Activated T-cell treated with anti-CD3 and anti-CD28 coated beads, Interleukin-2, amount 50 U/mL, for 72 hours (primary cell): ENCODE results near the gene FAM110A. TPM values are rescaled to one million over a fixed set of nuclear protein-coding genes. Genes with fewer than 3 reads are reported as not detected.
A peak's percentile ranks its signal among the peaks of the same experiment; 100 is the strongest.

Experiments
- ATAC-seq, 2 donors: fragments of 150-1000 bp; cut with Tn5 transposase; replicated peaks in 1 of 2; 2 replicates each; pipeline ENCODE4 v1.10.0; 2021; ENCODE audit warnings: moderate library complexity in 2 of 2, mild to moderate bottlenecking in 1 of 2
- DNase-seq, 2 donors: peaks; one replicate each; pipeline ENCODE4 v3.0.0; 2021 to 2022; ENCODE audit warnings: mixed read lengths in 1 of 2
- H3K27ac Mint-ChIP-seq: one replicate; pipeline ENCODE4 v1.8.0; 2022; ENCODE audit warnings: mild to moderate bottlenecking, moderate library complexity, mixed read lengths
- H3K27me3 Mint-ChIP-seq: one replicate; pipeline ENCODE4 v1.8.0; 2022; ENCODE audit warnings: low read depth, mixed read lengths
- H3K36me3 Mint-ChIP-seq, 2 donors: one replicate each; pipeline ENCODE4 v1.8.0; 2022; ENCODE audit warnings: mixed read lengths in 2 of 2, mild to moderate bottlenecking in 1 of 2; ENCODE audit not compliant: insufficient read depth in 2 of 2
- H3K4me1 Mint-ChIP-seq: one replicate; pipeline ENCODE4 v1.8.0; 2022; ENCODE audit warnings: low read depth, mixed read lengths
- H3K4me3 Mint-ChIP-seq, 2 donors: one replicate each; pipeline ENCODE4 v1.8.0; 2022; ENCODE audit warnings: mild to moderate bottlenecking in 2 of 2, mixed read lengths in 2 of 2, moderate library complexity in 2 of 2
- H3K9me3 Mint-ChIP-seq, 2 donors: one replicate each; pipeline ENCODE4 v1.8.0; 2022; ENCODE audit warnings: mixed read lengths in 2 of 2
- total RNA-seq, 2 donors: library from RNA; stranded (reverse); gene quantifications; one replicate each; pipeline ENCODE4 v1.2.3, GENCODE V29; 2022

FAM110A gene
- total RNA-seq, 2 donors from 2014 or later = 21.1 to 24.5 TPM

DNA sequence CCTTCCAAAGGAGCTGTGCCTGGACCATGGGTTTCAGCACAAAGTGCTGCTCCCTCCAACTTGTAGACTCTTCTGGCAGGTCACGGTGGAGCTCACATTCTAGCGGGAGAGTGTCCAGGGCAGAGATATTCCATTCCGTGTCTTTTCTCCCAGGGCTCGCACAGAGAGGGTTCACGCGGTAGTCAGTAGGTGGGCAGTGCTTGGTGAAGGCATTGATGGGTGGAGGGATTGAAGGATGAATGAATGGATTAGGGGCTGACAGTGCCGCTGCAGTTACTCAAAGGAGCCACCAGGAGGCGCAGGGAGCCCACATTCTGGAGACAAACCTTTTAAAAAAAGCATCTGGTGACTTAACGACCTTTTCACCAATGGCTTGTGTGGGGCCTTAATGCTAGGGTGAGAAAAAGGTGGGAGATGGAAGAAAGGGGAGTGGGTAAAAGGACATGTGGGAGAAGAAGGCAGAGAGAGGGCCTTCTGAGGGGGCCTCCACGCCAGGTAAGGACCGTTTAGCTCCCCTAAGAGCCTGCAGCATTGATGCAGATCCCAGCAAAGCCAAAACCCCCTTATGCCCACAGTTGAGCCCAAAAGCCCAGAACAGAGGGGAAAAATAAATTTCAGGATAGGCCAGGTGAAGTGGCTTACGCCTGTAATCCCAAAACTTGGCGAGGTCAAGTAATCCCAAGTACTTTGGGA, 17.5 kb upstream of the FAM110A start:
- Mint-ChIP-seq H3K36me3 (no peaks in the 10 kb centered on the region), H3K4me3 (no peak overlapping the region), H3K9me3 (no peaks in the 10 kb centered on the region), H3K27ac (no peak overlapping the region), H3K4me1 (no peaks in the 10 kb centered on the region), H3K27me3 (no peaks in the 10 kb centered on the region)
- peak; percentile 66 to 69 for DNase-seq
- ATAC-seq = peak; percentile 44 to 58

- H3K27ac Mint-ChIP-seq = no peak overlapping the region
- no peaks in the 10 kb centered on the region for H3K27me3 Mint-ChIP-seq
- no peaks in the 10 kb centered on the region for H3K4me1 Mint-ChIP-seq
- H3K36me3 Mint-ChIP-seq = no peaks in the 10 kb centered on the region
- DNase-seq = no peak
- ATAC-seq = no peak
- H3K9me3 Mint-ChIP-seq = no peaks in the 10 kb centered on the region
- no peak overlapping the region for H3K4me3 Mint-ChIP-seq
Observed at GRCh38 chr20:818001-818664, 15.4 kb upstream of the FAM110A start.

DNA sequence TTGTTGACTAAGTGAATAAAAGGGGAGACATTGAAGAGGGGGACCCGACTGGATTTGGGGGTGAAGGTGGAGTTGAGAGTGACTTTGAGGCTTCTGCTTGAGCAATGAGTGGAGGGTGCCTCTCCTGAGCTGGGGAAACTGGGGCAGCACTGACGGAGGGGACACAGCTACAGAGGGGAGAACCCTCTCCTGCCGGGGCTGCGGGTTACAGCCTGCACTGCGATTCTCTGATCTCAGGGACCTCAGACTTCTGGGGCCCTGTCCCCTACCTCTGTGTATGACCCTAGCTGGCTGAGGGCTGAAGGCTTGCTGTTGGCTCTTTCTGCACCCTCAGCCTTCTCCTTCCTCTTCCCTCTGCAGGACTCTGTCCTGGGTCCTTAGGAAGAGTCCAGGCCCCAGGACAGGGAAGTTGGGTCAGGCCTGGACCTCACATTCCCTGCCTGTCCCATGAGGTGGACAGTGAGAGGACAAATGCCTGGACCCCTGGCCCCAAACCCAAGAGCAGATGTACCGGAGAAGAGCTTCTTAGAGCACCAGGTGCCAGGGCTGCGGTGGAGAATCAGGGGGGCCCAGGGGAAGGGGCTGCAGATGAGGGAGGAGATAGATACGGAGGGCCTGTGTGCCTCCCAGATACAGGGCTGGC, 13.7 kb upstream of the FAM110A start:
- Mint-ChIP-seq H3K4me1 (no peaks in the 10 kb centered on the region), H3K4me3 (no peak overlapping the region), H3K9me3 (no peaks in the 10 kb centered on the region)

GRCh38 chr20:820323-820953, 13.1 kb upstream of the FAM110A start:
- Mint-ChIP-seq H3K36me3 (no peaks in the 10 kb centered on the region), H3K27me3 (no peaks in the 10 kb centered on the region), H3K9me3 (no peaks in the 10 kb centered on the region), H3K27ac (peak overlapping the region; percentile 2), H3K4me3 (no peak overlapping the region), H3K4me1 (no peaks in the 10 kb centered on the region)
- DNase-seq (no peak), ATAC-seq (no peak)

More for the DNA sequence above, 13.7 kb upstream of the FAM110A start:
- ATAC-seq (no peak), DNase-seq (no peak)
- Mint-ChIP-seq H3K27me3 (no peaks in the 10 kb centered on the region), H3K36me3 (no peaks in the 10 kb centered on the region), H3K27ac (peak overlapping the region; percentile 2)

DNA sequence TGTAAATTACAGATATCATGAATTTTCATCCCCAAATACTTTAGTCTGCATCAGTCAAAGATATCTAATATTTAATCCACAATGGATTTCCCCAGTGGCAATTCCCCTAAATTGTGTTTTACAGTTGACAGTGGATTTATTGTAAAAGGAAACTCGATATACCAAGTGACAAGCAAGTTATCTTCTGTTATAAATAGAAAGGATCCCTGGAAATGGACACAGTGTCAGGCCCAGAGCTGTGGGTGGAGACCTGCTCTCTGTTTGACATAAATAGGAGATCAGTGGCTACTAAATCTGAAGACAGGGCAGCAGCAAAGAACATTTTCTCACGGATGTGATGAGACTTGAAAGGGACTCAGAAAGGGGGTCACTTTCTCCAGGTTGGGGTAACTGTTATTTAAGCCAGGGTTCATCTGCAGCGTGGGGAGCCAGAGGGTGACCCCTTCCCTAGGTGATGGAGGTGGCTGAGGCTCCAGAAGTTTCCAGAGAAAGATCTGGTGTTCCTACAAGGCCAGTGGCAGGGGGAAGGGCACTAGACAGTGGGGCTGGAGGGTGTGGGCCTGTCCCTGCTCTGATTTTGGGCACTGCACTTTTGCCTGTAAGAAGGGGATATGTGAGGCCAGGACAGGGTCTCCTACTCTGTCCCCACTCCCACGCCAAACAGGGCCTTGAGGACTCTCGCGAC, 12.3 kb upstream of the FAM110A start:
- no peak overlapping the region for H3K4me3 Mint-ChIP-seq
- no peak overlapping the region for H3K27ac Mint-ChIP-seq
- H3K9me3 Mint-ChIP-seq = no peaks in the 10 kb centered on the region
- H3K36me3 Mint-ChIP-seq = no peaks in the 10 kb centered on the region
- H3K27me3 Mint-ChIP-seq = no peaks in the 10 kb centered on the region
- H3K4me1 Mint-ChIP-seq = no peaks in the 10 kb centered on the region
- DNase-seq (no peak), ATAC-seq (no peak)

DNA sequence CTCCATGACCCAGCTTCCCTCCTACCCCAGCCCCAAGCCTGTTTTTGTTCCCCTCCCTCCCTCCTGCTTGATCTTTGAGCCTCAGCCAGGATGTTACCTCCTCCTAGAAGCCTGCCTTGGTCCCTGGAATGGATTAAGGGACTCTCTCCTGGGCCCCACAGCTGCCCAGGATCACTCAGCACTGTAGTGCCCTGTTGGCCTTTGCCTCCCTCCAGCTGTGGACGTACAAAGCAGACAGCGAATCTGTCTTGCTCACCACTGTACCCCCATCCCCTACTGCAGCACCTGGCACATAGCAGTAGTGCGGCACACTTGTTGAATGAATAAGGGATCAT, 11.8 kb upstream of the FAM110A start:
- DNase-seq (no peak), ATAC-seq (no peak)
- H3K27ac Mint-ChIP-seq = no peak overlapping the region
- no peaks in the 10 kb centered on the region for H3K9me3 Mint-ChIP-seq
- no peaks in the 10 kb centered on the region for H3K4me1 Mint-ChIP-seq
- H3K36me3 Mint-ChIP-seq = no peaks in the 10 kb centered on the region
- no peaks in the 10 kb centered on the region for H3K27me3 Mint-ChIP-seq
- H3K4me3 Mint-ChIP-seq = no peak overlapping the region

- no peaks in the 10 kb centered on the region for H3K36me3 Mint-ChIP-seq
- no peaks in the 10 kb centered on the region for H3K27me3 Mint-ChIP-seq
- no peaks in the 10 kb centered on the region for H3K4me1 Mint-ChIP-seq
- no peak for DNase-seq
- H3K9me3 Mint-ChIP-seq = no peaks in the 10 kb centered on the region
- H3K4me3 Mint-ChIP-seq = no peak overlapping the region
- no peak for ATAC-seq
- no peak overlapping the region for H3K27ac Mint-ChIP-seq
Observed at GRCh38 chr20:822651-823573, 10.6 kb upstream of the FAM110A start.

GRCh38 chr20:823574-823902, 10.0 kb upstream of the FAM110A start:
- H3K4me1 Mint-ChIP-seq = no peaks in the 10 kb centered on the region
- no peak overlapping the region for H3K27ac Mint-ChIP-seq
- H3K36me3 Mint-ChIP-seq = no peaks in the 10 kb centered on the region
- no peak for DNase-seq
- H3K9me3 Mint-ChIP-seq = no peaks in the 10 kb centered on the region
- no peak overlapping the region for H3K4me3 Mint-ChIP-seq
- H3K27me3 Mint-ChIP-seq = no peaks in the 10 kb centered on the region
- no peak for ATAC-seq

- H3K27ac Mint-ChIP-seq = no peak overlapping the region
- H3K27me3 Mint-ChIP-seq = no peaks in the 10 kb centered on the region
- H3K9me3 Mint-ChIP-seq = no peaks in the 10 kb centered on the region
- no peaks in the 10 kb centered on the region for H3K36me3 Mint-ChIP-seq
- no peak overlapping the region for H3K4me3 Mint-ChIP-seq
- DNase-seq (no peak), ATAC-seq (no peak)
- no peaks in the 10 kb centered on the region for H3K4me1 Mint-ChIP-seq
Observed at GRCh38 chr20:824490-824889, 9.0 kb upstream of the FAM110A start.

DNA sequence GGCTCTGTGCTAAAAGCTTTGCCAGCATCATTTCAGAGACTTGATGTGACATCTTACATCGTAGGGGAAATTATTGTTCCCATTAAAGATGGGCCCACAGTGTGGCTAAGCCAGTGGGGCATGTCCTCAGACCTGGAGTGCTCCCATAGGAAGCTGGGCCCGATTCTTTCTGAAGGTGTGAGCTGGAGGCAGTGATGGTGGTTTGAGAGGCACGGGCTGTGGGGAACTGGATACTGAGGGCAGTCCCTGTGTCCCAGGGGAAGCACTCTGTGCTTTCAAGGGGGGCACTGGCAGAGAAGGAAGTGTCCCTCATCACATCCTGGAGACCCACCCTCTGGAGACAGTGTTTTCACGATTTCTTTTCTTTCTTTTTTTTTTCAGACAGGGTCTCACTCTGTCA, 8.6 kb upstream of the FAM110A start:
- ATAC-seq (no peak), DNase-seq (no peak)
- H3K36me3 Mint-ChIP-seq = no peaks in the 10 kb centered on the region
- H3K27me3 Mint-ChIP-seq = no peaks in the 10 kb centered on the region
- no peaks in the 10 kb centered on the region for H3K4me1 Mint-ChIP-seq
- no peak overlapping the region for H3K27ac Mint-ChIP-seq
- no peak overlapping the region for H3K4me3 Mint-ChIP-seq
- H3K9me3 Mint-ChIP-seq = no peaks in the 10 kb centered on the region

- H3K27me3 Mint-ChIP-seq = no peaks in the 10 kb centered on the region
- no peaks in the 10 kb centered on the region for H3K9me3 Mint-ChIP-seq
- no peak for ATAC-seq
- no peaks in the 10 kb centered on the region for H3K36me3 Mint-ChIP-seq
- no peaks in the 10 kb centered on the region for H3K4me1 Mint-ChIP-seq
- no peak for DNase-seq
- no peak overlapping the region for H3K27ac Mint-ChIP-seq
- no peak overlapping the region for H3K4me3 Mint-ChIP-seq
Observed at GRCh38 chr20:825710-826421, 7.6 kb upstream of the FAM110A start.
